Measurements from ENCODE around the gene RNU1-3. TPM values are rescaled to one million over a fixed set of nuclear protein-coding genes. Genes with fewer than 3 reads are reported as not detected.
"Not testable (repeated sequence)": the region's sequence is repeated elsewhere in the genome, so short reads cannot be mapped to it uniquely, and the experiment has no call there.

RNU1-3 gene
- total RNA-seq, 1 experiment from 2014 or later, result 1,685 TPM

DNA sequence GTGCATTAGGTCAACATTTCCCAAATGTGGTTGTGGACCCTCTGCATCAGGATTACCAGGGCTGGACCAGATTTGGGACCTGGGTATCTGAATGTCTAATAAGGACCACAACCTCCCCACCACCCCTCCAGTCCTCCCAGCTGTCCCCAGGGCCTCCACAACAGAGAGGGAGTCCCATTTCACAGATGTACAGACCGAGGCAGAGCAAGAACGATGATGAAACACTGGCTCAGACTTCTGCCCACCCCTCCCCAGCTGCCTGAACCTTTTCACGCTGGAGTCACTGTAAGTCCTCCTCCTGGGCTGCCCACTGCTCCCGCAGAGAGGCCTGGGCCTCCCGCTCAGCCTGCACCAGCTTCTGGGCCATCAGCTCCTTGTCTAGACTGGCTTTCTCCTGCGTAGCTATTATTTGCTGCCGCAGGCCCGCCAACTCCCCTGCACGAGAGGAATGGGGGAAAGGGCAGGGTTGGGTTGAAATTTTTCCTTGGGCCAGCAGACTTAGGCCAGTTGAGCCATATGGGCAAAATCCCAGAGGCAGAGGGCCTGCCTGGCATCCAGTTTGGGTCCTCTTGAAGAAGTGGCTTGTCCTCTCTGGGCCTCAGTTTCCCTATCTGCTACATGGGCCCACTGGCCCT lies 45.0 kb downstream of the RNU1-3 start:
- not testable (repeated sequence) for H3K9me3 ChIP-seq (ENCODE audit: control insufficient read depth in 1 of 2, insufficient read depth in 1 of 2, low read depth in 1 of 2, low read length in 2 of 2); H4K20me1 ChIP-seq (ENCODE audit: insufficient read depth); DNase-seq (ENCODE audit: low read depth, low spot score); H3K9me2 ChIP-seq (ENCODE audit: insufficient read depth); H3K4me3 ChIP-seq (replicated peaks in 1 of 2; ENCODE audit: low read depth in 1 of 2, low read length in 2 of 2); H3K4me2 ChIP-seq (ENCODE audit: low read length); H3K79me2 ChIP-seq (ENCODE audit: insufficient read depth, low read length); H2AFZ ChIP-seq (ENCODE audit: low read depth, low read length, poor library complexity, severe bottlenecking); BruUV-seq (replicated peaks); H3K9ac ChIP-seq (ENCODE audit: low read length); ATAC-seq; H3K27ac ChIP-seq (ENCODE audit: low read depth, low read length); H3K27me3 ChIP-seq (ENCODE audit: insufficient read depth, low read length)
- peaks cover 14 to 29% of the 10 kb centered on the region in 2 experiments; a peak in 3 of 4 replicates for H3K36me3 ChIP-seq (ENCODE audit: control insufficient read depth in 1 of 2, insufficient read depth in 2 of 2, low read length in 2 of 2)
- POLR2A ChIA-PET, result interaction anchor here (1.0 to 2.4 kb wide), 4 partner anchors 13 to 283 kb away, joined by 3 to 41 read pairs (median 6); partner anchors contain the start of gene RNU1-2
- RAD21 ChIA-PET (ENCODE audit: low non-redundant PET in 1 of 2, low total read pairs in 2 of 2, uncharacterized antibody in 2 of 2, unreplicated experiment in 2 of 2), result interaction anchor here (0.5 to 1.3 kb wide), 3 partner anchors 86 to 325 kb away, joined by 3 to 7 read pairs (median 3); no protein-coding TSS in a partner anchor
- intact Hi-C loops (cut with micrococcal nuclease), result loop anchor here (2.0 kb wide), 1 partner anchor 319 kb away; no protein-coding TSS in a partner anchor
- CTCF ChIA-PET, result interaction anchor here (0.7 to 3.8 kb wide), 11 partner anchors 9 to 338 kb away, joined by 4 to 48 read pairs (median 22); partner anchors contain the start of genes FBXO42 and NBPF1
- peaks cover 0 to 12% of the 10 kb centered on the region in 2 experiments; a peak in 2 of 4 replicates for H3K4me1 ChIP-seq (ENCODE audit: control insufficient read depth in 1 of 2, insufficient read depth in 2 of 2, low read length in 2 of 2)

DNA sequence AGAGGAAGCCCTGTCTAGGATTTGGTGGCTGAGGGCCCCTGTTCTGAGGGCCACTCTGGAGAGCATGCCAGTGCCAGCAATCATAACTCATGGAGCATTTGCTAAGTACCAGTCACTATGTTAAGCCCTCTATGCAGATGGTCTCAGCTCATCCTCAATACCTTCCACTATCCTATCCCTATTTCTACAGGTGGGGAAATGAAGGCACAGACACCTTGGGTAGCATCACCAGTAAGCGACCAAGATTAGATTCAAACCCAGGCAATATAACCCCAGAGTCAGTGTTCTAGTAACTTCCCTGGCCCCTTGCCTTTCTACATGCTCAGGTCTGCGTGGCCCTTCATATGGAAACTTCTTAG lies 45.5 kb downstream of the RNU1-3 start:
- no peak for TF ChIP-seq JUND (IDR thresholded peaks at IDR 0.05)
- no peak for TF ChIP-seq POLR2A (IDR thresholded peaks at IDR 0.05; ENCODE audit: borderline replicate concordance, extremely low read depth, insufficient read depth, insufficient read length)
- no peak for TF ChIP-seq CEBPB (IDR thresholded peaks at IDR 0.05; ENCODE audit: low read depth)
- TF ChIP-seq, protein P1, sequence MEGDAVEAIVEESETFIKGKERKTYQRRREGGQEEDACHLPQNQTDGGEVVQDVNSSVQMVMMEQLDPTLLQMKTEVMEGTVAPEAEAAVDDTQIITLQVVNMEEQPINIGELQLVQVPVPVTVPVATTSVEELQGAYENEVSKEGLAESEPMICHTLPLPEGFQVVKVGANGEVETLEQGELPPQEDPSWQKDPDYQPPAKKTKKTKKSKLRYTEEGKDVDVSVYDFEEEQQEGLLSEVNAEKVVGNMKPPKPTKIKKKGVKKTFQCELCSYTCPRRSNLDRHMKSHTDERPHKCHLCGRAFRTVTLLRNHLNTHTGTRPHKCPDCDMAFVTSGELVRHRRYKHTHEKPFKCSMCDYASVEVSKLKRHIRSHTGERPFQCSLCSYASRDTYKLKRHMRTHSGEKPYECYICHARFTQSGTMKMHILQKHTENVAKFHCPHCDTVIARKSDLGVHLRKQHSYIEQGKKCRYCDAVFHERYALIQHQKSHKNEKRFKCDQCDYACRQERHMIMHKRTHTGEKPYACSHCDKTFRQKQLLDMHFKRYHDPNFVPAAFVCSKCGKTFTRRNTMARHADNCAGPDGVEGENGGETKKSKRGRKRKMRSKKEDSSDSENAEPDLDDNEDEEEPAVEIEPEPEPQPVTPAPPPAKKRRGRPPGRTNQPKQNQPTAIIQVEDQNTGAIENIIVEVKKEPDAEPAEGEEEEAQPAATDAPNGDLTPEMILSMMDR (IDR thresholded peaks at IDR 0.05 in 2 of 3, conservative IDR thresholded peaks at IDR 0.05 in 1 of 3; ENCODE audit: borderline replicate concordance in 1 of 3, insufficient read depth in 1 of 3, low read depth in 2 of 3, low read length in 2 of 3), result no peak; a peak in 1 of 6 replicates
- TF ChIP-seq ELF1 (IDR thresholded peaks at IDR 0.05; ENCODE audit: borderline replicate concordance, low read depth), result no peak
- TF ChIP-seq POLR2AphosphoS5 (IDR thresholded peaks at IDR 0.05; ENCODE audit: low read depth, low read length), result no peak
- ChIA-PET RAD21 (ENCODE audit: low non-redundant PET in 1 of 2, low total read pairs in 2 of 2, uncharacterized antibody in 2 of 2, unreplicated experiment in 2 of 2) (interaction anchor here (0.5 to 1.3 kb wide), 7 partner anchors 8 to 326 kb away, joined by 3 to 7 read pairs (median 3); partner anchors contain the start of genes NBPF1 (in 1 of the 2) and NECAP2 (in 1 of the 2)), POLR2A (interaction anchor here (0.7 to 2.4 kb wide), 12 partner anchors 9 to 763 kb away, joined by 3 to 41 read pairs (median 5); partner anchors contain the start of genes RNU1-1 and RNU1-2), CTCF (interaction anchor here (0.6 to 3.8 kb wide), 56 partner anchors 9 to 865 kb away, joined by 3 to 48 read pairs (median 4); partner anchors contain the start of genes FBXO42, MFAP2, NBPF1 and NECAP2)
- Histone ChIP-seq H2AFZ (ENCODE audit: low read depth, low read length, poor library complexity, severe bottlenecking) (no peak overlapping the region), H3K4me3 (replicated peaks in 1 of 2; ENCODE audit: low read depth in 1 of 2, low read length in 2 of 2) (no peak overlapping the region), H3K27me3 (ENCODE audit: insufficient read depth, low read length) (no peaks in the 10 kb centered on the region), H3K4me1 (ENCODE audit: control insufficient read depth in 1 of 2, insufficient read depth in 2 of 2, low read length in 2 of 2) (peaks cover 0 to 12% of the 10 kb centered on the region in 2 experiments; a peak in 2 of 4 replicates), H3K9me2 (ENCODE audit: insufficient read depth) (0 out of 2 replicates have a peak, but pooled peaks cover 3% of the 10 kb centered on the region), H3K79me2 (ENCODE audit: insufficient read depth, low read length) (no peaks in the 10 kb centered on the region), H3K9me3 (ENCODE audit: control insufficient read depth in 1 of 2, insufficient read depth in 1 of 2, low read depth in 1 of 2, low read length in 2 of 2) (no peaks in the 10 kb centered on the region), H3K9ac (ENCODE audit: low read length) (no peak overlapping the region), H3K36me3 (ENCODE audit: control insufficient read depth in 1 of 2, insufficient read depth in 2 of 2, low read length in 2 of 2) (peaks cover 11 to 27% of the 10 kb centered on the region in 2 experiments; a peak in 3 of 4 replicates), H4K20me1 (ENCODE audit: insufficient read depth) (no peaks in the 10 kb centered on the region), H3K27ac (ENCODE audit: low read depth, low read length) (no peak overlapping the region), H3K4me2 (ENCODE audit: low read length) (peak overlapping the region; percentile 15)
- DNase-seq (ENCODE audit: low read depth, low spot score) (no peak), ATAC-seq (no peak)
- intact Hi-C loops (cut with micrococcal nuclease), result loop anchor here (2.0 kb wide), 1 partner anchor 320 kb away; no protein-coding TSS in a partner anchor
- no TSS peak for BruUV-seq (replicated peaks)

DNA sequence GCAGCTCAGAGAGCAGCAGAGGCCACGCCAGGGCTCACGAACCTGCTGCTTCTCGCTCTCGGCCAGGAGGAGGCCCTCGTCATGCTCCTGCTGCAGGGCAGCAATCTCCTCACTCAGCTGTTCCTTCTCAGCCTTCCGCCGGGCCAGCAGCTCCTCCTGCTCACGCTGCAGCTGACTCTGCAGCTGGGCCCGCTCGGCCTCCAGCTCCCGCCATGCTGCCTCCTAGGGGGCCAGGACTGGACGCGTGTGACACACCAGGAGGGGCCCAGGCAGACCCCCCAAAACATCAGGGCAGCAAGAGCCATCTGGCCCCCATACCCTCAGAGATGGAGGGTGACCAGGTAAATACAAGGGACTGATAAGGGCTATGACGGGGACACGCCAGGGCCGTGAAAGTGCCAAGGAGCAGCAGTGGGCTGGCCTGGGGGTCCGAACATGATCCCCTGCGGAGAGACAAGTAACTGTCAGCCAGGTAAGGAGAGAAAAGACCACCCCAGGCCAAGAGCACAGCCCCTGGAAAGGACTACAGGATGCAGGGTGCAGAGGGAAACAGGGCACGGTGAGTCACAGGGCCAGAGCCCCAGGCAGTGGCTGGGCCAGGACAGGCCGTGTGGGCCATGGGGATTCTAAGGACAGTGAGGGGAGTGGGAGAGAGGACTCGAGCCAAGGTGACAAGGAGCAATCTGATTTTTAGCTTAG lies 46.8 kb downstream of the RNU1-3 start:
- not testable (repeated sequence) for H3K9ac ChIP-seq (ENCODE audit: low read length); ATAC-seq; H3K9me3 ChIP-seq (ENCODE audit: control insufficient read depth in 1 of 2, insufficient read depth in 1 of 2, low read depth in 1 of 2, low read length in 2 of 2); H3K27me3 ChIP-seq (ENCODE audit: insufficient read depth, low read length); H3K4me3 ChIP-seq (replicated peaks in 1 of 2; ENCODE audit: low read depth in 1 of 2, low read length in 2 of 2); H2AFZ ChIP-seq (ENCODE audit: low read depth, low read length, poor library complexity, severe bottlenecking); H3K79me2 ChIP-seq (ENCODE audit: insufficient read depth, low read length); H3K4me2 ChIP-seq (ENCODE audit: low read length); BruUV-seq (replicated peaks); H4K20me1 ChIP-seq (ENCODE audit: insufficient read depth); DNase-seq (ENCODE audit: low read depth, low spot score); H3K9me2 ChIP-seq (ENCODE audit: insufficient read depth)
- ChIA-PET POLR2A (interaction anchor here (1.2 to 1.5 kb wide), 2 partner anchors 88 to 328 kb away, joined by 6 to 9 read pairs; no protein-coding TSS in a partner anchor), CTCF (interaction anchor here (0.8 to 3.8 kb wide), 13 partner anchors 10 to 332 kb away, joined by 3 to 48 read pairs (median 7); partner anchors contain the start of genes NECAP2 and SZRD1), RAD21 (ENCODE audit: low non-redundant PET in 1 of 2, low total read pairs in 2 of 2, uncharacterized antibody in 2 of 2, unreplicated experiment in 2 of 2) (interaction anchor here in 1 of 2 experiments (1.2 kb wide), 1 partner anchor 88 kb away, joined by 7 read pairs; no protein-coding TSS in a partner anchor)
- intact Hi-C loops (cut with micrococcal nuclease), result loop anchor here (2.0 kb wide), 1 partner anchor 321 kb away; no protein-coding TSS in a partner anchor
- peaks cover 0 to 12% of the 10 kb centered on the region in 2 experiments; a peak in 2 of 4 replicates for H3K4me1 ChIP-seq (ENCODE audit: control insufficient read depth in 1 of 2, insufficient read depth in 2 of 2, low read length in 2 of 2)
- peak overlapping the region; percentile 4; the same call in 1 of the 2 replicates for H3K27ac ChIP-seq (ENCODE audit: low read depth, low read length)
- H3K36me3 ChIP-seq (ENCODE audit: control insufficient read depth in 1 of 2, insufficient read depth in 2 of 2, low read length in 2 of 2), result peaks cover 5 to 17% of the 10 kb centered on the region in 2 experiments; a peak in 1 of 4 replicates

Measured in HCT116 (cell line).